GM19372 (cell line): ENCODE data around the gene ADCY6.

ENCODE experiments used
- ATAC-seq: cut with Tn5 transposase; IDR thresholded peaks from one replicate; pipeline ENCODE4 v1.9.1; 2021; ENCODE audit warnings: mild to moderate bottlenecking, low read depth, moderate library complexity; ENCODE audit not compliant: unreplicated experiment

ADCY6 gene

GRCh38 chr12:48816143-48816854, 27.4 kb upstream of the ADCY6 start:
- ATAC-seq, result no peak

- peak; percentile 32 for ATAC-seq
Observed at GRCh38 chr12:48815126-48816110, 26.5 kb upstream of the ADCY6 start.

- ATAC-seq, result peak; percentile 82
Observed at GRCh38 chr12:48814262-48815125, 25.6 kb upstream of the ADCY6 start.

- ATAC-seq, result no peak
Observed at GRCh38 chr12:48813465-48814261, 24.8 kb upstream of the ADCY6 start.

GRCh38 chr12:48812389-48812788, 23.5 kb upstream of the ADCY6 start:
- ATAC-seq, result no peak

GRCh38 chr12:48811437-48812090, 22.7 kb upstream of the ADCY6 start:
- no peak for ATAC-seq

GRCh38 chr12:48810903-48811431, 22.1 kb upstream of the ADCY6 start:
- ATAC-seq, result no peak

- no peak for ATAC-seq
Observed at GRCh38 chr12:48807981-48808380, 19.1 kb upstream of the ADCY6 start.

- ATAC-seq, result no peak
Observed at GRCh38 chr12:48803675-48804074, 14.8 kb upstream of the ADCY6 start.

GRCh38 chr12:48800971-48801370, 12.1 kb upstream of the ADCY6 start:
- ATAC-seq, result no peak

GRCh38 chr12:48800457-48800856, 11.6 kb upstream of the ADCY6 start:
- ATAC-seq, result no peak

- no peak for ATAC-seq
Observed at GRCh38 chr12:48796976-48797375, 8.1 kb upstream of the ADCY6 start.

GRCh38 chr12:48795550-48796455, 6.9 kb upstream of the ADCY6 start:
- no peak for ATAC-seq

GRCh38 chr12:48794870-48795269, 6.0 kb upstream of the ADCY6 start:
- ATAC-seq, result no peak

- ATAC-seq, result no peak
Observed at GRCh38 chr12:48793696-48794095, 4.8 kb upstream of the ADCY6 start.

- no peak for ATAC-seq
Observed at GRCh38 chr12:48789858-48790326, 1.0 kb upstream of the ADCY6 start.

GRCh38 chr12:48788524-48788853, 400 bp downstream of the ADCY6 start:
- ATAC-seq, result no peak
